ENCODE measurements around the gene RNPEPL1.

Gene RNPEPL1

GRCh38 chr2:240565333-240566202 is 2.7 kb upstream of the RNPEPL1 start:
- no peak for DNase-seq

GRCh38 chr2:240566203-240567136 is 1.8 kb upstream of the RNPEPL1 start:
- peak; percentile 63 for DNase-seq

- no peak for DNase-seq
Measured at GRCh38 chr2:240567137-240567871, 980 bp upstream of the RNPEPL1 start.

- DNase-seq: peak; percentile 18
Measured at GRCh38 chr2:240568678-240569522, 616 bp downstream of the RNPEPL1 start.

GRCh38 chr2:240569523-240569997 is 1.3 kb downstream of the RNPEPL1 start:
- no peak for DNase-seq

GRCh38 chr2:240569998-240570530 is 1.8 kb downstream of the RNPEPL1 start:
- no peak for DNase-seq

GRCh38 chr2:240570531-240571313 is 2.4 kb downstream of the RNPEPL1 start:
- no peak for DNase-seq

- no peak for DNase-seq
Measured at GRCh38 chr2:240571314-240571973, 3.2 kb downstream of the RNPEPL1 start.

GRCh38 chr2:240572141-240573031 is 4.1 kb downstream of the RNPEPL1 start:
- DNase-seq: no peak

- DNase-seq: no peak
Measured at GRCh38 chr2:240573071-240573515, 4.8 kb downstream of the RNPEPL1 start.

GRCh38 chr2:240573516-240574385 is 5.5 kb downstream of the RNPEPL1 start:
- no peak for DNase-seq

- DNase-seq: no peak
Measured at GRCh38 chr2:240574386-240575100, 6.3 kb downstream of the RNPEPL1 start.

GRCh38 chr2:240575101-240575965 is 7.0 kb downstream of the RNPEPL1 start:
- no peak for DNase-seq

- no peak for DNase-seq
Measured at GRCh38 chr2:240576036-240576435, 7.8 kb downstream of the RNPEPL1 start.

GRCh38 chr2:240576436-240577205 is 8.3 kb downstream of the RNPEPL1 start:
- no peak for DNase-seq
